ENCODE results near the gene MBOAT2.
"Not testable (repeated sequence)": the region's sequence is repeated elsewhere in the genome, so short reads cannot be mapped to it uniquely, and the experiment has no call there.

The MBOAT2 gene

DNA sequence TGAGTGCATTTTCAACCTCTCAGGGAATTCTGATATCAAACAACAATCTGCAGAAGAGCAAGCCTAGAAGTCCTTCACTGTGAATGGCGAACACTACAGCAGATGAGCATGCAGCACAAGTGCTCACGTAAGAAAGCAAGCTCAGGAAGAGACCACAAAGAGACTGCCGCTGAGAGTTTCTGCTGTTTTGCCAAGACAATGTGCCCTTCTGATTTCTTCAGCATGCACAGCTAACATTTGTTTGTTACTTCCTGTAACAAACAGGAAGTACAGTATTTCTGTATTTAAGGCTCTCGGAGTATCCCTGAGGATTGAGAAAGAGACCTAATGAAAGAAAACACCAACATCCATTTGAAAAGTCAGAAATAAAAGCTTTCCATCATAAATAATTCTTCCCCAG lies 45.9 kb downstream of the MBOAT2 start:
- no peak for DNase-seq (ENCODE audit: low read depth in 2 of 2, low spot score in 1 of 2)

DNA sequence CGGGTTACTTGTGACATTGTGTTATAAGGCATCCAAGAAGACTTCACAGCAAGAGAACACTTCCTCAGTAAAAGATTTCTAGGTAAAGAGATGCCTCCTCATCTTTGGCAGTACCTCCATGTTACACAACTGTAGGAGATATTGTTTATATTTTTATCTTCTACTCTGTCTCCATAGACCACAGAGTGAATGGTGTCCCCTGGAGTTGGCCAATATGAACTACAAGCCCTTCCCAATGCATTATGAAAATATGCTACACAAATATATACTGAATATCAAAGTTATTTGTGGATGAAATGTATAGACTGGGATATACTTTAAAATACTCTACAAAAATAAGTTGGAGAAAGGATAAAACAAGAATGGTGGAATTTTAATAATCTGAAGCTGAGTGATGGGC lies 46.7 kb downstream of the MBOAT2 start:
- DNase-seq (ENCODE audit: low read depth in 2 of 2, low spot score in 1 of 2): no peak

DNA sequence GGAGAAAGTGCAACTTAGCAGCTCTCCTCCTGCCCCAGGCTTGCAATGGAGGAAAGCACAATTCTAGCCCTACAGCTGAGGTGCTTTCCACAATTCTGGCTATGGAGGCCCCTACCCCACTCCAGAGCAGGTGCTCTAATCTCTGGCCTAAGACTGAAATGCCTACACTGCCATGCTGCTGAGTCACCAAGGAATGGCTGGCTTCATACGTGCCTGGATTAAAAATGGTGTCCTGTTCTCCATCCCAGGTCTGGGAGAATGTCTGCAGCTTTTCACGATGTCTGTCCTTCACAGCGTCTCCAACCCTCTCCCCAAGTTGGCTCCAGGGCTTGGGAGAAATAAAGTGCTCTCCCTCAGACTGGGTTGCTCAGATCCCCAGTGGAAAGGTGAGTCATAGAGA lies 48.5 kb downstream of the MBOAT2 start:
- no peak for DNase-seq (ENCODE audit: low read depth in 2 of 2, low spot score in 1 of 2)

DNA sequence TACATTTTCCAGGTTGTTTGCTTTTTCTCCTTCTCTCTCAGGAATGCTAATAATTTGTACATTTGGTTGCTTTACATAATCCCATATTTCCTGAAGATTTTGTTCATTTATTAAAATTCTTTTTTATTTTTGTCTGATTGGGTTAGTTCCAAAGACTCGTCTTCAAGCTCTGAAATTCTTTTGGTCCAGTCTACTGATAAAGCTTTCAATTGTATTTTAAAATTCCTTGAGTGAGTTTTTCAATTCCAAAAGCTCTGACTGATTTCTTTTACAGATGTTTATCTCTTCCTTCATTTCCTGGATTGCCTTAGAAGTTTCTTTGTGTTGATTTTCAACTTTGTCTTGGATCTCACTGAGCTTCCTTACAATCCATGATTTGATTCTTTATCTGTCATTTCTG lies 50.0 kb downstream of the MBOAT2 start:
- no peak for DNase-seq (ENCODE audit: low read depth in 2 of 2, low spot score in 1 of 2)

DNA sequence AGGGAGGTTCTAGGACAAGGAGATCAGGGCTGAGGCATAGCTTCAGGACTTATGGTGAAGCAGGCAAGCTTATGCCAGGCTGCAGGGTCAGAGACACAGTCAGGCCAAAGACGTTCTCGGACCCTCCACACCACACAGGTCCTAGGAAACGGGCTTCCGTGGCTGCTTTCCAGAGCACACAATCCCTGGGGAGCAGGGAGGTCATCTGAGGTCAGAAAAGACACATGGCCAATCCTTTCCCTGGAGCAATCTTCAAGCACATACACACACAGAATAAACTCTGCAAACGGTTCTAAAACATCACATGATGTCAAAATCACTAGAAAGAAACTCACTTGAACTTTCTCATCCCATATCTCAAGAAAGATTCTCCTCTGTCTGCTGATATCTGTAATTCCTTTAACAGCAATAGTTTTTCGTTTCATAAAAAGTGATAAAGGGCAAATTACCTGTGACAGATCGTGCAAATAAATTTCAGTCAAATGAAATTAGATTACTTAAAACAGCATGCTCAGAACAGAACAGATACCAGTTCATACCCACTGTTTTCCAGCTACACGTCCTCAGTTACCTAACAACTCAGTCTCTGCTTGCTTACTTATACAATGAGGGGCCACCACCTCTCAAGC lies 63.9 kb downstream of the MBOAT2 start:
- no peak for DNase-seq (ENCODE audit: low read depth in 2 of 2, low spot score in 1 of 2)

DNA sequence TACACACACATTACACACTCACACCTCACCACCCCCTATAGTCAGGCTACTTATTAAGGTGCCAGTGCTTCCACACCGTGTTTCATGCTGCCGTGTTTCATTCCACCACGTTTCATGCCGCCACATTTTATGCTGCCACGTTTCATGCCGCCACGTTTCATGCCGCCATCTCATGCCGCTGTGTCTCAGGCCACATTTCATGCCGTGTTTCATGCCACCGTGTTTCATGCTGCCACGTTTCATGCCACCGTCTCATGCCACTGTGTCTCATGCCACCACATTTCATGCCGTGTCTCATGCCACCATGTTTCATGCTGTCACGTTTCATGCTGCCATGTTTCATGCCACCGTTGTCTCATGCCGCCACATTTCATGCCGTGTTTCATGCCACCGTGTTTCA lies 65.1 kb downstream of the MBOAT2 start:
- DNase-seq (ENCODE audit: low read depth in 2 of 2, low spot score in 1 of 2): no peak

DNA sequence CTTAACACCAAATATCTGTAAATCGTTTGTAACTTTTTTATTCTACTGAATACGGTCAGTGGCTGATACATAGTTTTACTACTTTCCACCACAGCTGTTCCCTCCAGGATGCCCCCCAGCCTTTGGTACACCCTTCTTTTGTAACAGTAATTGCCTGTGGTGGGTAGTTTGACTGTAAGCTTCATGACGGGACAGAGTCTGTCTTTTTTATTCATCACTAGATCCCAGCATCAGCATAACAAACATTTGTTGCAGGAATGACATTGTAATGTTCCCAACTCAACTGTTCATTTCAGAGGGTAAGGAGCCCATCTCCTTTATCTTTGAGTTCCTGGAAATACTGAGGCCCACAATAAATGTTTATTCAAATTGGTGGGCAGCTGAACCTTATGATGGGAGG lies 67.5 kb downstream of the MBOAT2 start:
- no peak for DNase-seq (ENCODE audit: low read depth in 2 of 2, low spot score in 1 of 2)

DNA sequence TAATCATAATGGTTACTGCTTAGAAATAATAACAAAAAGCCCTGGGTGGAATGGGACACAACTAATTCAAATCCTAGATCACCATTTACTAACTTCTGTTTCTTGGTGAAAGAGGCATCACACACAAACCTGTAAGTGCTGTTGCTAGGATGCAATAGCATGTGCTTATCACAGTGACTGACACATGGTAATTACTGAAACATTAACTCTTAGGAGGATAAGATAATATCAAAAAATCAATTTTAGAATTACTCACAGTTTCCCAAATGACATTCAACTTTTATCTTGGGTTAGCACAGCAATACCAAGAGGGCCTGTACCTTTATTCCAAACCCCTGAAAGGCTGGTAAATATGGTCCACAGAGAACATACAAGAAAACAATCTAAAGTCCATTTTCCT lies 69.1 kb downstream of the MBOAT2 start:
- DNase-seq (ENCODE audit: low read depth in 2 of 2, low spot score in 1 of 2): no peak

DNA sequence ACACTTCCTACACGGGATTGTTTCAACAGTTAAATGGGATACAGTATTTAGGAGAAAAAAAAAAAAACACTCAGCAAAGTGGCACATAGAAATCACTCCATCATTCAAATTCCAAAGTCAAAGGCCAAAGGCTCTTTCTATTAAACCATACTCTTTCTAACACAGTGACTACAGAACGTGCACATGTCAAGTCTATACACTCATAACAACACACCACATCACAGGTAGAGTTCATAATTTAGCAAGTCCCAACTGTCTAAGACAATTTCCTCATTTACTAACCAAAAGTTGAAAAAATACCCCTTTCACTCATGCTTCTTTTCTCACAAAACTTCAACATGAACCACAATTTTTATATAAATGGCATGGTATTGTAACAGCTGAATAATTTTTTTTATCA lies 70.8 kb downstream of the MBOAT2 start:
- DNase-seq (ENCODE audit: low read depth in 2 of 2, low spot score in 1 of 2): no peak

DNA sequence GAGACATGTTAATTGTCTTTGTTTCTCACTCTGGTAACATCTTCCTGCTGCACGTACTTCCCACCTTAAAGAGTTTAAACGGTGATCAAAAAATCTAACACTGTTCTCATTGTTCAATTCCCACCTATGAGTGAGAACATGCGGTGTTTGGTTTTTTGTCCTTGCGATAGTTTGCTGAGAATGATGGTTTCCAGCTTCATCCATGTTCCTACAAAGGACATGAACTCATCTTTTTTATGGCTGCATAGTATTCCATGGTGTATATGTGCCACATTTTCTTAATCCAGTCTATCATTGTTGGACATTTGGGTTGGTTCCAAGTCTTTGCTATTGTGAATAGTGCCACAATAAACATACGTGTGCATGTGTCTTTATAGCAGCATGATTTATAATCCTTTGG lies 73.3 kb downstream of the MBOAT2 start:
- not testable (repeated sequence) for DNase-seq (ENCODE audit: low read depth in 2 of 2, low spot score in 1 of 2)

DNA sequence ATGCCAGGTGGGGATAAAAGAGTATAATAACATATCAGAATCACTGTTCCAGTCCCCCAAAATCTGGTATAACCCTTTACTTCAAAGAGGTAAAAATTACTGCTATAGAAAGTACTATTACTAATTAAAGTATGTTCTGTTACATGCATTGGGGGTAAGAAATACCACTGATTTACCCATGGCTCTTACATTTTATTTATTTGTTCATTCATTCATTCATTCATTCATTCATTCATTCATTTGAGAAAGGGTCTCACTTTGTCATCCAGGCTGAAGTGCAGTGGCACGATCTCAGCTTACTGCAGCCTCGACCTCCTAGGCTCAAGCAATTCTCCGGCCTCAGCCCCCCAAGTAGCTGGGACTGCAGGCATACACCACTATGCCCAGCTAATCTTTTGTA lies 74.4 kb downstream of the MBOAT2 start:
- DNase-seq (ENCODE audit: low read depth in 2 of 2, low spot score in 1 of 2): no peak

DNA sequence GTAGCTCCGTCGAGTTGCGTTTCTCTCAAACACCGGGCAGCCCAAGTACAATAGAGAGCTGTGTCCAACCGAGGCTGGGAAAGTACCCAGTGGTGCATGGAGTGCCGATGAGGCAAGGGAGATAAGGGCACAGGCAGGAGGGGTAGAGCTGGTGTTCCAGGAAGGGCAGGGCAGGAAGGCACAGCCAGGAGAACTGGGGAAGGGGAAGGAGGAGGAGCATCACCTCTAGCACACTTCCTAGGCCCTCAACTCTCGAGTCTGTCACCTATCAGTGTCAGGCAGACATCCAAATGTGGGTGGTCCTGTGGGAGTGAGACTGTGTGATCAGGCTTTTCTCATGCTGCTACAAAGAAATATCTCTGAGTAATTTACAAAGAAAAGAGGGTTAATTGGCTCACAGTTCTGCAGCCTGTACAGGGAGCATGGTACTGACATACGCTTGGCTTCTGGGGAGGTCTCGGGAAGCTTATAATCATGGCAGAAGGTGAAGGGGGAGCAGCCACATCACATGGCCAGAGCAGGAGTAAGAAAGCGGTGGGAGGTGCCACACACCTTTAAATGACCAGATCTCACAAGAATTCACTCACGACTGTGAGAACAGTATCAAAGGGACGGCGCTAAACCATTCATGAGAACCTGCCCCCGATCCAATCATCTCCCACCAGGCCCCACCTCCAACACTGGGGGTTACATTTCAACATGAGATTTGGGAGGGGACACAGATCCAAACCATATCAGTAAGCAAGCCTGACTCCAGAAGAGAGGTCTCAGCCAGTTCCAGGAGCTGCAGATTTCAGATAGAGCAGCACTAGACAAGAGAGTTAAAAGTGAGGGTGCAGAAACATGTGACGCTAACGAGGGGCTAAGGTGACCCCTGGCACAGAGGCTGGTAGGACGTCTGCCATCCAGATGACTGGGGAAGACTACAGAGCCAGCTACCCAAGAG lies 75.7 kb downstream of the MBOAT2 start:
- DNase-seq (ENCODE audit: low read depth in 2 of 2, low spot score in 1 of 2): no peak

DNA sequence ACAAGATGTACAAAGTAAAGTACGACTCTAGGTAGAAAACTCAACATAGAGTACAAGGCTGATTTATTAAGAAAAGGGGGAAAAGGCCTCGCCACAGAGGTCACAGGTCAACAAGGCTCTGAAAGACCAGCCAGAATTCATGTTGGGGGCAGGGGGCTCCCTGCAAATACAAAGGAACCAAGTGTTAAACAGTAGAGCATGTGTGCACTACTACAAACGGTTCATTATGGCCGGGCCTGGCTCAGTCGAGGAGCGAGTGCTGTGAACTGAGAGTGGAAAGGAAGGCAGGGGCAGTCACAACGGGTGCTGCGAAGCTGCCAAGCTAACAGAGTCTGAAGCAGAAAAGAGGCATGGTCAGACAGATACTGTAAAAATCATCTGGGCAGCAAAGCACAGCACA lies 77.1 kb downstream of the MBOAT2 start:
- DNase-seq (ENCODE audit: low read depth in 2 of 2, low spot score in 1 of 2): no peak

DNA sequence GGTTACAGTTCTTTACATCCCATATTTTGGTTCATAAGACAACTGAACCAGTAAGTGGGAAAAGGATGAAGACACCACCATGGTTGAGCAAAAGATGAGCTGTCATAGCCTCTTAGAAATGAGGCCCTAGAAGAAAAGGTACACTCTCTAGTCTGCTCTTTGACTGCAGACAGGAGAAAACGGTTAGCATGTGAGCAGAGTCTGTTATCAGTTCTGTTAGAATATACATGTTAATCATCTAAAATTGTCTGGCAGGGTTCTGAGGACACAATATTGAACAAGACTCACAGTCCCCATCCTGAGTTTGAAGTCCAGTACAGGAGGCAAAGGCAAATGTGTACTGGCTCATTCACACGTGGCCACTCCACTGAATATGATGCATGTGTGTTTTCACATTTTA lies 78.1 kb downstream of the MBOAT2 start:
- DNase-seq (ENCODE audit: low read depth in 2 of 2, low spot score in 1 of 2): no peak

DNA sequence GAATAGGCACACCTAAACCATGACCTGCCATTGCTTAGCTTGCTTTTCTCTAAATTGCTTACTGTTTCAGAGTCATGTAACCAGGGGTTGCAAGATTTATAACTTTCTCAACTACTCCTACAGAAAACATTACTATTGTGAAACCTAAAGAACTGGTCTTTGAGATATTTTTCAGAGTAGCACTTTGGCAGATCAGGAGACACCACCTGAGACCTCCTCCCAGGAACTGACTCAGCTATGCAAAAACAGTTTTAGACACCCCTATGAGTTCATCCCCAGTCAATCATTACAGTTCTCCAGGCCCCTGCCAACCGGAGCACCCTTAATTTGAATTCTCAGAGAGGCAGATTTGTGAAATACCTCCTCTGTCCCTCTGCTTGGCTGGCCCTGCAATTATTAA lies 80.3 kb downstream of the MBOAT2 start:
- DNase-seq (ENCODE audit: low read depth in 2 of 2, low spot score in 1 of 2): no peak

DNA sequence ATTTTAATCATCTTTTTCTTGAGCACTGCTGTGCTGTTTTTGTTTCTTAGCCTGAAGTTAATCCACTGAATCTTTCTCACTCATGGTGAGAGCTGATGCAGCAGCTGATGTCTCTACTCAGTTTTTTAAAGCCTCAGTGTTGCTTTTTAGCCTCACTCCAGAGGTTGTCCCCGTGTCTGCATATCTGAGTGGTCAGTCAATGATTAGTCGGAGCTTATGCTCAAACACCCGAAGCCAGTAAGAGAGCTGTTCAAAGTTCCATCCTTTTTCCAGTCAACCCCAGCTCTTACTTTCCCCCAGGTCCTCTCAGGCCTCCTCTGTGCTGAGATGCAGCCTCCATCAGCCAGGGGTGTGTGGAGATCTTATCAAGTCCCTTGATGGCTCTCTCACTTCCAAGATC lies 81.1 kb downstream of the MBOAT2 start:
- DNase-seq (ENCODE audit: low read depth in 2 of 2, low spot score in 1 of 2): no peak

DNA sequence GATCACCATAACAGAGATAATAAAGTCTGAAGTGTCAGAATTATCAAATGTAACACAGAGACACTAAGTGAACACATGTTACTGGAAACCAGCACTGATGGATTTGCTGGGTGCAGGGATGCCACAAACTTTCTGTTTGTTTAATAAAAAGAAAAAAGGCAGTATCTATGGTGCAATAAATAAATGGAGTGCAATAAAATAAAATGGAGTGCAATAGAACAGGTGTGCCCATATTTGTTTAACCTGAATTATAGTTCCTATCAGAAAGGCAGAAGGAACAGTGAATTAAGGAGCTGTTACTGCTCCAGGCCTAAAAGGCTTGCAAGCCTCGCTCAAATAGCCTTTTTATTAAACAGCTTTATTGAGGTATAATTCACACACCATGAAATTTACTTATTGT lies 85.1 kb downstream of the MBOAT2 start:
- no peak for DNase-seq (ENCODE audit: low read depth in 2 of 2, low spot score in 1 of 2)

DNA sequence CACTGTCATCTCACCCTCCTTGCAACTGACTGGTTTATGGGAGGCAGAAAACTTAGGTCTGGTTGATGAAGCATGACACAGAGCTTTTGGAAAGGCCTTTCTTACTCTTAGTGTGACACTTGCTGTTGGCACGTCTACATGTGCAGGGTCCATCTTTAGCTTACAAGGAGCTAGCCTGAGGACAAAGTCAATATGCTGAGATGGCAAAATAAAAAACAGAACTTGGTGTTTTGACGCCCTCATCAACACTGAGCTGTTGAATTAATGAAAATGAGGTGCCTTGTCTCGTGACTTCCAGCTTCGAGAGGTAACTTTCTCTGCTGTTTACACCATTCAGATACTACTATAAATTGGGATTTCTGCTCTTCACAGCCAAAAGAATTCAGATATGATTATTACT lies 87.5 kb downstream of the MBOAT2 start:
- no peak for DNase-seq (ENCODE audit: low read depth in 2 of 2, low spot score in 1 of 2)

DNA sequence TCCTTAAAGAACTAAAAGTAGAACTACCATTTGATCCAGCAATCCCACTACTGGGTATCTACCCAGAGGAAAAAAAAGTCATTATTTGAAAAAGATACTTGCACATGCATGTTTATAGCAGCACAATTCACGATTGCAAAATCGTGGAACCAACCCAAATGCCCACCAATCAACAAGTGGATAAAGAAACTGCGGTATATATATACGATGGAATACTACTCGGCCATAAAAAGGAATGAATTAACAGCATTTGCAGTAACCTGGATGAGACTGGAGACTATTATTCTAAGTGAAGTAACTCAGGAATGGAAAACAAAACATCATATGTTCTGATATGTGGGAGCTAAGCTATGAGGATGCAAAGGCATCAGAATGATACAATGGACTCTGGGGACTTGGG lies 89.7 kb downstream of the MBOAT2 start:
- not testable (repeated sequence) for DNase-seq (ENCODE audit: low read depth in 2 of 2, low spot score in 1 of 2)

DNA sequence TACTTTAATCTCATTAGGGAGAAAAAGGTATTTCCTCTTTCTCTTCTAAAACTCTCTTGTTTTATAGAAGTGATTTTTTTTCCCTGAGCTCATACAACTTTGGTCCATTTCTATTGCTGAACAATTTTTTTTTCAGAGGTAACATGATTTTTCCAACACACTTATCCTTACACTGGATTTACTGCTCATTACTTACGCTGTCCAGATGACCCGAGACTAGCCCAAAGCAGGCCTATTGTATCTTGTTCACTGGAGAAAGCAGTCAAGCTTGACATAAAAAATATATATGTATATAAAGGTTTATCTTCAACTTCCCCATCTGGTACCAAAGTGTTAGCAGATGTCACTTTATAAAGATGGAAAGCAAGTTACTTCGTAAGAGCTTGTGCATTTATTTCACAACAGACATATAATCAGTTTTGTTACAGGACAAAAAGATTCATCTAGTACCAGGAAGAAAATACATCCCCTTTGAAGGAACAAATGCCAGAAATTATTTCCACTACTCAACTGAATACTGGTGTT lies 95.7 kb downstream of the MBOAT2 start:
- DNase-seq (ENCODE audit: low read depth in 2 of 2, low spot score in 1 of 2): no peak

DNA sequence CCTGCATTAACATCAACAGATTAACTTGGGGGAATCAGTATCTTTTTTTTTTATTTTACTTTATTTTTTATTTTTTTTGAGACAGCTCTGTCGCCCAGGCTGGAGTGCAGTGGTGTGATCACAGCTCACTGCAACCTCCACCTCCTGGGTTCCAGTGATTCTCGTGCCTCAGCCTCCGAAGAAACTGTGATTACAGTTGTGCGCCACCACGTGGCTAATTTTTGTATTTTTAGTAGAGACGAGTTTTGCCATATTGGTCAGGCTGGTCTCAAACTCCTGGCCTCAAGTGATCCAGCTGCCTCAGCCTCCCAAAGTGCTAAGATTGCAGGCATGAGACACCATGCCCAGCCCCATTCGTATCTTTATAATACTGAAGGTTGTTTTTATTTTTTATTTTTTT lies 99.6 kb downstream of the MBOAT2 start:
- not testable (repeated sequence) for DNase-seq (ENCODE audit: low read depth in 2 of 2, low spot score in 1 of 2)

DNA sequence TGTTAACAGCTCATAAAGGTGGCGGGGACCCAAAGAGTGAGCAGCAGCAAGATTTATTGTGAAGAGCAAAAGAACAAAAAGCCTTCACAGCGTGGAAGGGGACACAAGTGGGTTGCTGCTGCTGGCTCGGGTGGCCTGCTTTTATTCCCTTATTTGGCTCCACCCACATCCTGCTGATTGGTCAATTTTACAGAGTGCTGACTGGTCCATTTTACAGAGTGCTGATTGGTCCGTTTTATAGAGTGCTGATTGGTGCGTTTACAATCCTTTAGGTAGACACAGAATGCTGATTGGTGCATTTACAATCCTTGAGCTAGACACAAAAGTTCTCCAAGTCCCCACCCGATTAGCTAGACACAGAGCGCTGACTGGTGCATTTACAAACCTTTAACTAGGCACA lies 100.7 kb downstream of the MBOAT2 start:
- not testable (repeated sequence) for DNase-seq (ENCODE audit: low read depth in 2 of 2, low spot score in 1 of 2)

Data from stimulated activated CD8-positive, alpha-beta memory T cell treated with anti-CD3 and anti-CD28 coated beads, Interleukin-4, amount 100 ng/mL, for 1 hour (primary cell).